Body of pancreas (tissue), 4 donors: ENCODE results near the gene C21orf58. TPM values are rescaled to one million over a fixed set of nuclear protein-coding genes. Genes with fewer than 3 reads are reported as not detected.

ENCODE experiments used
- ATAC-seq: fragments of 150-250 bp; one replicate; pipeline ENCODE4 v1.9.1; 2016
- DNase-seq, 4 donors: peaks; one replicate each; pipeline ENCODE4 v3.0.0-alpha.2; 2019
- H3K27ac ChIP-seq, 4 donors: fragments of 200-600 bp; sonication (generic); 1 replicate in 3 of 4; 2 replicates in 1 of 4; pipeline versions ENCODE4 v1.5.1 to v1.6.1; 2016 to 2019; ENCODE audit warnings: mild to moderate bottlenecking in 1 of 4, mixed read lengths in 1 of 4, moderate library complexity in 1 of 4
- H3K27me3 ChIP-seq, 2 donors: fragments of 200-600 bp; sonication (generic); one replicate each; pipeline ENCODE4 v1.6.0; 2016; ENCODE audit warnings: mild to moderate bottlenecking in 1 of 2
- H3K36me3 ChIP-seq, 2 donors: fragments of 200-600 bp; sonication (generic); replicated peaks in 1 of 2; 2 replicates each; pipeline ENCODE4 v1.5.1; 2016; ENCODE audit warnings: low read depth in 2 of 2; ENCODE audit not compliant: insufficient read depth in 1 of 2
- H3K4me1 ChIP-seq: fragments of 200-600 bp; sonication (generic); one replicate; pipeline ENCODE4 v1.6.0; 2016
- H3K4me3 ChIP-seq, 2 donors: fragments of 200-600 bp; sonication (generic); 1 replicate in 1 of 2; 2 replicates in 1 of 2; pipeline ENCODE4 v1.5.1; 2016 to 2019
- H3K9me3 ChIP-seq, 3 donors: fragments of 200-600 bp; sonication (generic); 1 replicate in 2 of 3; 2 replicates in 1 of 3; pipeline ENCODE4 v1.5.1; 2016
- CTCF ChIP-seq, 7 experiments: fragments of 450-650 bp in 4 of 7; fragments of 200-600 bp in 3 of 7; sonication (generic) in 3 of 7; IDR thresholded peaks; one replicate each; pipeline ENCODE4 v1.5.1; 2016 to 2019; ENCODE audit warnings: antibody characterized with exemption in 7 of 7
- POLR2A ChIP-seq, 3 donors: fragments of 450-650 bp; IDR thresholded peaks; one replicate each; pipeline ENCODE4 v1.6.1; 2016; ENCODE audit warnings: antibody characterized with exemption in 3 of 3, mild to moderate bottlenecking in 2 of 3
- WGBS, 2 donors: methylation state at CpG; one replicate each; pipeline ENCODE4 v1.1.5; 2017; 5-methylcytosine and 5-hydroxymethylcytosine counted together
- intact Hi-C: fragments of 100-400 bp; cut with DNase I; formaldehyde crosslinking; loops from one replicate; pipeline ENCODE4 v1.15.1; 2023
- total RNA-seq, 2 donors: library from RNA; depleted of rRNA; stranded (reverse); fragments of >200 nt; gene quantifications; one replicate each; pipeline ENCODE4 v1.1.0, GENCODE V29; 2016

The C21orf58 gene
- total RNA-seq, 2 donors from 2014 or later, result 1.6 TPM

DNA sequence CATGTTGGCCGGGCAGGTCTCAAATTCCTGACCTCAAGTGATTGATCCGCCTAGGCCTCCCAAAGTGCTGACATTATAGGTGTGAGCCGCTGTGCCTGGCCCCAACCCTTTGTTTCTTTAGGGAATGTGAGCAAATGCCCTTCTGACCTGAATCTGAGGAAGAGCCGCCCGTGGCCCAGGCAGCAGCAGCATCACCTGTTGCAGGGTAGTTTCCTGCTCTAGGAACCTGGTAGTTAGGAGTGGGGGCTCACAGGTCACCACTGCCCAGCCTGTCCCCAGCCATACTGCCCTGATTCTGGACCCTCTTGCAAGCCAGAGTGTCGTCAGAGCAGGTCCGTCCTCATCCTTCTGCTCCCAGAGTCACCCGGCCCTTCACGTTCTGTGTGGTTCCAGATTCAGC is 24.5 kb downstream of the C21orf58 start:
- no peaks in the 10 kb centered on the region for H3K9me3 ChIP-seq
- no peaks in the 10 kb centered on the region for H3K27me3 ChIP-seq
- H3K27ac ChIP-seq, result no peak overlapping the region
- intact Hi-C loops, result no loop called here
- H3K4me3 ChIP-seq, result no peak overlapping the region
- 81 to 91% methylated on average over 6 to 9 of the region's 9 CpGs for WGBS, 2 donors
- peaks cover 16% of the 10 kb centered on the region for H3K4me1 ChIP-seq
- DNase-seq (no peak), ATAC-seq (no peak)
- H3K36me3 ChIP-seq, result no peaks in the 10 kb centered on the region
- TF ChIP-seq POLR2A (IDR thresholded peaks at IDR 0.05) (no peak), CTCF (IDR thresholded peaks at IDR 0.05) (no peak)

DNA sequence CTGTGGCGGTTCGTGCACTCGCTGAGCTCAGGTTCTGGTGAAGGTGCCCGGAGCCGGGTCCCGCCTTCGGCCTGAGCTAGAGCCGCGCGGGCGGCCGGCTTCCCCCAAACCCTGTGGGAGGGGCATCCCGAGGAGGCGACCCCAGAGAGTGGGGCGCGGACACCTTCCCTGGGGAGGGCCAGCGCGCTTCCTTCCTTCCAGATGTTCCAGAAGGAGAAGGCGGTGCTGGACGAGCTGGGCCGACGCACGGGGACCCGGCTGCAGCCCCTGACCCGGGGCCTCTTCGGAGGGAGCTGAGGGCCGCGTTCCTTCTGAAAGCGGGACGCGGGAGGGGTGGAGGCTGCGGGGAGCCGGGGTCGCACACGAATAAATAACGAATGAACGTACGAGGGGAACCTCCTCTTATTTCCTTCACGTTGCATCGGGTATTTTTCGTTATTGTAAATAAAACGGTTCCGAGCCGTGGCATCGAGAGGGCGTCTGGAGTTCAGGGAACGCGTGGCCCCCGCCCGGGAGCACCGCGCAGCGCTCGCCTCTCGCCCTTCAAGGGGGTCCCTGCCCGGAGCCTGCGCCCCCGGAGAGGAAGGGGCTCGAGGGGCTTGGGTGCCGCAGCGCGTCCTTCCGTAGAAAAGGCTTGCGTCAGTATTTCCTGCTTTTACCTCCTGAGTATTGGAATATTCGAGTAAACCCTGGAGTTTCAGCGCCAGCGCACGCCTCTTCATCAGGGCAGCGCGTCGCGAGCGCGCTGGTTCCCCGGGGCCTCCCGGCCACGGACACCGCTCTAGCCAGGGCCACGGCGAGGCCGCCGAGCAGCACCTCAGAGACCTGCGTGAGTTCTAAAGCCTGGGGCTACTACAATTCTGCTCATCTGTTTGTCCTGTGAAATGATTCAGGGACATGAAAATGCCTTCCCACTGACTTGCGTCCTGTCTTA is 26.1 kb downstream of the C21orf58 start:
- intact Hi-C loops, result no loop called here
- Histone ChIP-seq H3K4me3 (peak overlapping the region in 1 of 2 donors; percentile 29), H3K36me3 (no peaks in the 10 kb centered on the region), H3K27me3 (no peaks in the 10 kb centered on the region), H3K4me1 (peaks cover 16% of the 10 kb centered on the region), H3K27ac (peak overlapping the region in 2 of 4 donors; percentile 32 to 54), H3K9me3 (no peaks in the 10 kb centered on the region)
- DNase-seq (peak in 1 of 4 donors; percentile 17), ATAC-seq (peak; percentile 29)
- 3 to 5% methylated on average over 46 to 75 of the region's 84 CpGs for WGBS, 2 donors
- TF ChIP-seq CTCF (IDR thresholded peaks at IDR 0.05), result no peak
- TF ChIP-seq POLR2A (IDR thresholded peaks at IDR 0.05), result no peak

GRCh38 chr21:46295996-46296752 is 27.5 kb downstream of the C21orf58 start:
- DNase-seq (peak; percentile 37 to 76 (median 58)), ATAC-seq (peak; percentile 74)
- H3K4me3 ChIP-seq, result no peak overlapping the region
- no peaks in the 10 kb centered on the region for H3K27me3 ChIP-seq
- H3K9me3 ChIP-seq, result no peaks in the 10 kb centered on the region
- 66 to 83% methylated on average over 21 to 25 of the region's 29 CpGs for WGBS, 2 donors
- intact Hi-C loops, result no loop called here
- no peak for TF ChIP-seq POLR2A (IDR thresholded peaks at IDR 0.05)
- no peak for TF ChIP-seq CTCF (IDR thresholded peaks at IDR 0.05)
- H3K27ac ChIP-seq, result peak overlapping the region in 2 of 4 donors; percentile 18 to 44
- peaks cover 16% of the 10 kb centered on the region for H3K4me1 ChIP-seq
- H3K36me3 ChIP-seq, result no peaks in the 10 kb centered on the region

GRCh38 chr21:46295177-46295770 is 28.4 kb downstream of the C21orf58 start:
- DNase-seq (no peak), ATAC-seq (no peak)
- H3K36me3 ChIP-seq, result no peaks in the 10 kb centered on the region
- H3K27me3 ChIP-seq, result no peaks in the 10 kb centered on the region
- H3K4me1 ChIP-seq, result peaks cover 16% of the 10 kb centered on the region
- no peak for TF ChIP-seq POLR2A (IDR thresholded peaks at IDR 0.05)
- TF ChIP-seq CTCF (IDR thresholded peaks at IDR 0.05), result no peak
- intact Hi-C loops, result no loop called here
- WGBS, 2 donors, result 71 to 75% methylated on average over 5 to 8 of the region's 9 CpGs
- no peak overlapping the region for H3K4me3 ChIP-seq
- peak overlapping the region in 1 of 4 donors; percentile 44 for H3K27ac ChIP-seq
- H3K9me3 ChIP-seq, result no peaks in the 10 kb centered on the region
